Caco-2 (cell line): ENCODE results near the gene WDR59. TPM values are rescaled to one million over a fixed set of nuclear protein-coding genes. Genes with fewer than 3 reads are reported as not detected.

ENCODE experiments used
- BruUV-seq: library from RNA; stranded (reverse); fragments of 400-500 nt; replicated peaks from 2 replicates; lab custom pipeline; 2021; lab: Mats Ljungman, UMichigan
- CTCF ChIA-PET: fragments of 300-600 bp; sonication (Branson Sonifier 250); formaldehyde crosslinking; loops from one replicate; lab custom pipeline; 2022; ENCODE audit warnings: antibody characterized with exemption; lab: Charles Lee
- POLR2A ChIA-PET: fragments of 300-600 bp; sonication (Branson Sonifier 250); formaldehyde crosslinking; loops from one replicate; lab custom pipeline; 2022; ENCODE audit warnings: antibody characterized with exemption; lab: Charles Lee
- DNase-seq, 2 experiments: peaks; one replicate each; pipeline versions ENCODE4 v3.0.0 to v3.0.0-alpha.2; 2020 to 2022
- H3K27me3 ChIP-seq: replicated peaks from 2 replicates; pipeline ENCODE4 v1.6.0; 2011; ENCODE audit warnings: low read length; ENCODE audit not compliant: control insufficient read depth, insufficient read depth
- H3K36me3 ChIP-seq: 2 replicates; pipeline ENCODE4 v1.5.1; 2011; ENCODE audit warnings: low read length; ENCODE audit not compliant: control insufficient read depth, insufficient read depth
- H3K4me1 ChIP-seq: fragments of 250-450 bp; sonication (Bioruptor Pico); 2 replicates; pipeline ENCODE4 v1.5.1; 2020; ENCODE audit warnings: mild to moderate bottlenecking
- H3K4me3 ChIP-seq: 2 replicates; pipeline ENCODE4 v1.5.1; 2011; ENCODE audit warnings: low read depth, mild to moderate bottlenecking, control low read depth, low read length
- H3K9me3 ChIP-seq: fragments of 250-450 bp; sonication (Bioruptor Pico); 2 replicates; pipeline ENCODE4 v1.5.1; 2020; ENCODE audit warnings: mild to moderate bottlenecking, moderate library complexity
- H3K27ac Mint-ChIP-seq: one replicate; pipeline ENCODE4 v1.8.0; 2022; ENCODE audit warnings: mixed read lengths; ENCODE audit not compliant: unreplicated experiment
- H3K27me3 Mint-ChIP-seq: one replicate; pipeline ENCODE4 v1.8.0; 2022; ENCODE audit warnings: mixed read lengths; ENCODE audit not compliant: insufficient read depth, unreplicated experiment
- H3K36me3 Mint-ChIP-seq: one replicate; pipeline ENCODE4 v1.8.0; 2022; ENCODE audit warnings: mild to moderate bottlenecking, mixed read lengths; ENCODE audit not compliant: insufficient read depth, unreplicated experiment
- H3K4me1 Mint-ChIP-seq: one replicate; pipeline ENCODE4 v1.8.0; 2022; ENCODE audit warnings: low read depth, mixed read lengths; ENCODE audit not compliant: unreplicated experiment
- H3K4me3 Mint-ChIP-seq: one replicate; pipeline ENCODE4 v1.8.0; 2022; ENCODE audit warnings: mild to moderate bottlenecking, moderate library complexity, mixed read lengths; ENCODE audit not compliant: unreplicated experiment
- H3K9me3 Mint-ChIP-seq: one replicate; pipeline ENCODE4 v1.8.0; 2022; ENCODE audit warnings: mixed read lengths; ENCODE audit not compliant: unreplicated experiment
- intact Hi-C: fragments of 100-400 bp; cut with micrococcal nuclease; formaldehyde crosslinking; loops from one replicate; pipeline ENCODE4 v1.10.0; 2022; ENCODE audit not compliant: unreplicated experiment
- total RNA-seq: library from RNA; stranded (reverse); gene quantifications from 2 replicates; pipeline ENCODE4 v1.2.3, GENCODE V29; 2022
- TF ChIP-seq, protein P1 (sequence below), 2 experiments: fragments of 200-600 bp in 1 of 2; IDR thresholded peaks; 1 replicate in 1 of 2; 2 replicates in 1 of 2; pipeline versions ENCODE4 v1.5.1 to v1.8.0; 2011 to 2022; ENCODE audit warnings: antibody characterized with exemption in 1 of 2, control low read depth in 1 of 2, inconsistent platforms in 1 of 2, low read depth in 1 of 2, low read length in 1 of 2, mild to moderate bottlenecking in 1 of 2, moderate library complexity in 1 of 2; ENCODE audit not compliant: insufficient read depth in 1 of 2, severe bottlenecking in 1 of 2, unreplicated experiment in 1 of 2

The WDR59 gene
- total RNA-seq, 1 experiment from 2014 or later, result 148 TPM

GRCh38 chr16:74942566-74942965 lies 42.4 kb downstream of the WDR59 start:
- POLR2A ChIA-PET, result no interaction called here
- no peak overlapping the region for H3K4me3 Mint-ChIP-seq
- peaks cover 79% of the 10 kb centered on the region for H3K36me3 Mint-ChIP-seq
- H3K27me3 Mint-ChIP-seq, result no peaks in the 10 kb centered on the region
- H3K27me3 ChIP-seq, result no peaks in the 10 kb centered on the region
- intact Hi-C loops, result no loop called here
- H3K4me1 ChIP-seq, result no peaks in the 10 kb centered on the region
- no peak overlapping the region for H3K27ac Mint-ChIP-seq
- no peaks in the 10 kb centered on the region for H3K9me3 ChIP-seq
- no peaks in the 10 kb centered on the region for H3K9me3 Mint-ChIP-seq
- no TSS peak for BruUV-seq
- peaks cover 7% of the 10 kb centered on the region for H3K36me3 ChIP-seq
- no peak for DNase-seq
- no peaks in the 10 kb centered on the region for H3K4me1 Mint-ChIP-seq
- CTCF ChIA-PET, result no interaction called here
- H3K4me3 ChIP-seq, result no peak overlapping the region
- TF ChIP-seq, protein P1, sequence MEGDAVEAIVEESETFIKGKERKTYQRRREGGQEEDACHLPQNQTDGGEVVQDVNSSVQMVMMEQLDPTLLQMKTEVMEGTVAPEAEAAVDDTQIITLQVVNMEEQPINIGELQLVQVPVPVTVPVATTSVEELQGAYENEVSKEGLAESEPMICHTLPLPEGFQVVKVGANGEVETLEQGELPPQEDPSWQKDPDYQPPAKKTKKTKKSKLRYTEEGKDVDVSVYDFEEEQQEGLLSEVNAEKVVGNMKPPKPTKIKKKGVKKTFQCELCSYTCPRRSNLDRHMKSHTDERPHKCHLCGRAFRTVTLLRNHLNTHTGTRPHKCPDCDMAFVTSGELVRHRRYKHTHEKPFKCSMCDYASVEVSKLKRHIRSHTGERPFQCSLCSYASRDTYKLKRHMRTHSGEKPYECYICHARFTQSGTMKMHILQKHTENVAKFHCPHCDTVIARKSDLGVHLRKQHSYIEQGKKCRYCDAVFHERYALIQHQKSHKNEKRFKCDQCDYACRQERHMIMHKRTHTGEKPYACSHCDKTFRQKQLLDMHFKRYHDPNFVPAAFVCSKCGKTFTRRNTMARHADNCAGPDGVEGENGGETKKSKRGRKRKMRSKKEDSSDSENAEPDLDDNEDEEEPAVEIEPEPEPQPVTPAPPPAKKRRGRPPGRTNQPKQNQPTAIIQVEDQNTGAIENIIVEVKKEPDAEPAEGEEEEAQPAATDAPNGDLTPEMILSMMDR (IDR thresholded peaks at IDR 0.05; ENCODE audit: insufficient read depth in 1 of 2, low read depth in 1 of 2, low read length in 1 of 2, severe bottlenecking in 1 of 2, unreplicated experiment in 1 of 2), result no peak

GRCh38 chr16:74939688-74940087 lies 45.2 kb downstream of the WDR59 start:
- no peaks in the 10 kb centered on the region for H3K4me1 Mint-ChIP-seq
- Histone ChIP-seq H3K27me3 (no peaks in the 10 kb centered on the region), H3K4me3 (no peak overlapping the region), H3K4me1 (no peaks in the 10 kb centered on the region), H3K9me3 (no peaks in the 10 kb centered on the region), H3K36me3 (peaks cover 8% of the 10 kb centered on the region)
- H3K27me3 Mint-ChIP-seq, result no peaks in the 10 kb centered on the region
- DNase-seq, result no peak
- TF ChIP-seq, protein P1 (IDR thresholded peaks at IDR 0.05; ENCODE audit: insufficient read depth in 1 of 2, low read depth in 1 of 2, low read length in 1 of 2, severe bottlenecking in 1 of 2, unreplicated experiment in 1 of 2), result no peak
- BruUV-seq, result no TSS peak
- no peak overlapping the region for H3K4me3 Mint-ChIP-seq
- no peak overlapping the region for H3K27ac Mint-ChIP-seq
- ChIA-PET POLR2A (no interaction called here), CTCF (no interaction called here)
- H3K36me3 Mint-ChIP-seq, result peaks cover 78% of the 10 kb centered on the region
- H3K9me3 Mint-ChIP-seq, result no peaks in the 10 kb centered on the region
- intact Hi-C loops, result no loop called here

GRCh38 chr16:74936902-74937560 lies 47.9 kb downstream of the WDR59 start:
- H3K4me1 Mint-ChIP-seq, result no peaks in the 10 kb centered on the region
- DNase-seq, result no peak
- H3K9me3 Mint-ChIP-seq, result no peaks in the 10 kb centered on the region
- intact Hi-C loops, result loop anchor here (1.0 kb wide), 1 partner anchor 174 kb away; no protein-coding TSS in a partner anchor
- Histone ChIP-seq H3K36me3 (peaks cover 8% of the 10 kb centered on the region), H3K9me3 (no peaks in the 10 kb centered on the region), H3K27me3 (no peaks in the 10 kb centered on the region), H3K4me1 (no peaks in the 10 kb centered on the region), H3K4me3 (no peak overlapping the region)
- H3K36me3 Mint-ChIP-seq, result peaks cover 63% of the 10 kb centered on the region
- no peak overlapping the region for H3K27ac Mint-ChIP-seq
- no peaks in the 10 kb centered on the region for H3K27me3 Mint-ChIP-seq
- TF ChIP-seq, protein P1 (IDR thresholded peaks at IDR 0.05; ENCODE audit: insufficient read depth in 1 of 2, low read depth in 1 of 2, low read length in 1 of 2, severe bottlenecking in 1 of 2, unreplicated experiment in 1 of 2), result peak in 1 of 2 experiments; percentile 23
- no peak overlapping the region for H3K4me3 Mint-ChIP-seq
- BruUV-seq, result no TSS peak
- ChIA-PET CTCF (interaction anchor here (1.4 kb wide), 1 partner anchor 174 kb away, joined by 4 read pairs; no protein-coding TSS in a partner anchor), POLR2A (no interaction called here)
